GM12873 (cell line): ENCODE data around the gene H1-8.

Experiments used
- TF ChIP-seq, protein P1 (sequence below): IDR thresholded peaks from 2 replicates; pipeline ENCODE4 v1.5.1; 2012; ENCODE audit warnings: low read depth, mild to moderate bottlenecking, moderate library complexity, low read length, control low read depth; ENCODE audit not compliant: insufficient read depth; ENCODE audit errors: missing control alignments

H1-8 gene

DNA sequence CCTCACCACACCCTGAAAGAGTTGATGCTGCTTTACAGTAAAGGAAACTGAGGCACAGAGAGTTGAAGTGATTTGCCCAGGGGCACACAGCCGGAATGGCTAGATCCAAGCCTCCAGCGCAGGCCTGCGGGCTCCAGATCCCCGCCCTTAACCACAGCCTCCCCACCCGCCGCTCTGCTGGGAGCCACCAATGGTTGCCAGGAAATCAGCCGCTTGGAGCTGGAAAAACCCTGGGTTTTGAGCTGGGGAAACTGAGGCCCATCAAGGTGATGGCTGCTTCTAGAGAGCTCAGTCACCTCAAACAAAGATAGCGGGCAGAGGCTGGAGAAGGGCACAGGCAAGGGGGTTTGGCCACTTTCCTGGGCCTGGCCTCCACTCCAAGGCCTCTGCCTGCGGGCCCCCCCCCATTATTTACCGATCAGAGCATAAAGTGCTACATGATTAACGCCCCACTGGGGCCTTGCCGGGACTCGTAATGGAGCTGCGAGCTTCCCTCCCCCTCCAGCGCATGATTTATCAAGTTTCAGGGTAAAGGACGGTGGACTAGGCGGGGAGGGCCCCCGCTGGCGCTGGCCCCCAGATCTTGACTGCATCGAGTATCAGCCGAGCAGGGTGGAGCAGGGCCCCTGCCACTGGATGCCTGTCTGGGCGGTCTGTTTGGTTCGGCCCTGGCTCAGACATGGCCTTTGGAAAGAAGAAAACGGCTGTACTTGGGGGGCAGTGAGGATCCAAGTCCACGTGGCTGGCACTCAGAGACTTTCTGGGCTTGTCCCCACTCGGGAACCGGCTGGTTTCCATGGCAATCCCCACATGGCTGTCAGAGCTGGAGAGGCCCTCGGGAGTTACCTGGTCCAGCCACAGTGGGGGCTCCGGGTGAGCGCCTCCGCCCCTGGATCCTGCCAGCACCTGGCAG, 54.4 kb downstream of the H1-8 start:
- TF ChIP-seq, protein P1, sequence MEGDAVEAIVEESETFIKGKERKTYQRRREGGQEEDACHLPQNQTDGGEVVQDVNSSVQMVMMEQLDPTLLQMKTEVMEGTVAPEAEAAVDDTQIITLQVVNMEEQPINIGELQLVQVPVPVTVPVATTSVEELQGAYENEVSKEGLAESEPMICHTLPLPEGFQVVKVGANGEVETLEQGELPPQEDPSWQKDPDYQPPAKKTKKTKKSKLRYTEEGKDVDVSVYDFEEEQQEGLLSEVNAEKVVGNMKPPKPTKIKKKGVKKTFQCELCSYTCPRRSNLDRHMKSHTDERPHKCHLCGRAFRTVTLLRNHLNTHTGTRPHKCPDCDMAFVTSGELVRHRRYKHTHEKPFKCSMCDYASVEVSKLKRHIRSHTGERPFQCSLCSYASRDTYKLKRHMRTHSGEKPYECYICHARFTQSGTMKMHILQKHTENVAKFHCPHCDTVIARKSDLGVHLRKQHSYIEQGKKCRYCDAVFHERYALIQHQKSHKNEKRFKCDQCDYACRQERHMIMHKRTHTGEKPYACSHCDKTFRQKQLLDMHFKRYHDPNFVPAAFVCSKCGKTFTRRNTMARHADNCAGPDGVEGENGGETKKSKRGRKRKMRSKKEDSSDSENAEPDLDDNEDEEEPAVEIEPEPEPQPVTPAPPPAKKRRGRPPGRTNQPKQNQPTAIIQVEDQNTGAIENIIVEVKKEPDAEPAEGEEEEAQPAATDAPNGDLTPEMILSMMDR = no peak

DNA sequence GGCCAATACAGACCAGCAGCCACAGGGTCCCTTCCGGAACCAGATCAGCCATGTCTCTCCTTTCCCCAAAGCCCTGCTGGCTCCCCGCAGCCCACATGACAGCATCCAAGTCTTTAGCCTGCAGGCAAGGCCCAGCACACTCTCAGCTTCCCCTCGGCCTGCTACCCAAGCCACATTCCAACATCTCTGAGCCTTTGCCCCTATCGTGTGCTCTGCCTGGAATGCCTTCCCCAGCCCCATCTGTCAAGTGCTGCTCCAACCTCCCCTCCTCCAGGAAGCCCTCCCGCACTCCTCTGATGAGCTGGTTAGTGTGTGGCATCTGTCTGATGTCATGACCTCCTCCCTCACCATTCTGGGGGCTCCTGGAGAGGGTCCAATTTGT, 55.0 kb downstream of the H1-8 start:
- TF ChIP-seq, protein P1 = no peak

DNA sequence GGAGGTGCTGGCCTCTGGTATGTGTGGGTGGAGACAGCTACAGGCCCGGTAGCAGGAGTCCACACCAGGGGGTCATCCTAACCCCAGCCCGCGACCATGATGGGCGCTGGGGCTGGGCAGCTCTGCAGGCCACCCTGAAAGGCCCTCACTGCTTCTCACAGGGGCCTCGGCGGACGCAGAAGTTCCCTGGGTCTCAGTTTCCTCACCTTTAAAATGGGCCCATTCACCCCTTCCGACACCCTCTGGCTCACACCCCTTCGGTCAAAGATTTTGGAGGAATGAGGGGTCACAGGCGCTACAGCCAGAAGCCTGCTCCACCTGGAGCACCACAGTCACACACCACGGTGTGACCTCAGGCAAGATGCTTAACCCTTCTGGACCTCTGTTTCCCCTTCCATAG, 55.5 kb downstream of the H1-8 start:
- TF ChIP-seq, protein P1 = no peak

DNA sequence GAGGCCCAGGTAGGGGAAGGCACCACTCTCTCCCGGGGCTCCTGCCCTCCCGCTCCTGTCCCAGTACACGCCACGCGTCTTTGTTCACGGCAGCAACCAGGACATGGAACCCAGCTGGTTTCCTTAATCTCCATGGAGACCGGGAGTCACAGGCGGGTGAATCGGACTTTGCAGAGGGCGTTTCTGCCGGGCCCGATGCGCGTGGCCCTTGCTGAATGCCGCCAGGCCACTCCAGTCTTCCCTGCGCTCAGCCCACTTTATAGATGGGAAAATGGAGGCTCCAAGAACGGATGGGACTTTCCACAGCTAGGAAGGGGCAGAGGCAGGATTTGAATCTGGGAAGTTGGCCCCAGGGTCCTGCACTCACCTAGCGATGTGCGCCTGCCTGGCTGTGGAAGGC, 56.1 kb downstream of the H1-8 start:
- TF ChIP-seq, protein P1 = no peak

DNA sequence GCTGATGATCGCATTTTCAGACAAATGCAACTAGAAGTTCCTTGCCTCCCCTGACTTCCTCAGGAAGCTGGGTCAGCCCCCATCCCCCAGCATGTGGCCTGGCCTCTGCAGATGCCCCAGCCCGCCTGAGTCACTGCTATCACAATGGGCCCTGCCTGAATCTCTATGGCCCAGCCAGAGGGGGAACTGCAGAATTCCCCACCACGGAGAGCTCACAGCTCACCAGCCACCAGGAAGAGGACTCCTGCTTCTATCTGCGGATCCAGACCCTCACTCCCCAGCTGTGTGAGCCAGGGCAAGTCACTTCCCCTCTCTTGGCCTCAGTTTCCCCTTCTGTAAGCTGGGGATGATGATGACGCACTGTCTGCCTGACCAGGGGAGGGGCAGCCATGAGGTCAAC, 56.6 kb downstream of the H1-8 start:
- TF ChIP-seq, protein P1 = no peak

DNA sequence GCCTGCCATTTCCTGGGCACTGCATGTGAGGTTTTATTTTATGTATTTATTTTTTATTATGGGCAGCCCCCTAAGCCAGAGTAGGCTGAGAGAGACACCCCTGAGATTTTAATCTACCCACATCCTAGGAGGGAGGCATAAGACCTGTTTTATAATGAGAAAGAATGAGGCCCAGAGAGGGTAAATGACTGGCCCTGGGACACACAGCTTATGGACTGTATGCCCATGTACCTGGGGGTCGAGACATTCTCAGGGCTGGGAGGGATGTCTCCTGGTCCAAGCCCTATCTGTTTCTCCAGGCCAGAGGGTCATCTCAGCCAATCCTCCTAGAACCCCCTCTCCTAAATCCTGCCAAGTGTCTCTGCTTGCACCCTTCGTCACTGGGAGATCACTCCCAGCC, 57.4 kb downstream of the H1-8 start:
- TF ChIP-seq, protein P1 = no peak
